HCT116 (cell line): ENCODE data around the gene ASCL3. TPM values are rescaled to one million over a fixed set of nuclear protein-coding genes. Genes with fewer than 3 reads are reported as not detected.
A peak's percentile ranks its signal among the peaks of the same experiment; 100 is the strongest.
"Not testable (repeated sequence)": the region's sequence is repeated elsewhere in the genome, so short reads cannot be mapped to it uniquely, and the experiment has no call there.

Experiments
- ATAC-seq: fragments of 200-7000 bp; cut with Tn5 transposase; 2 replicates; pipeline ENCODE4 v1.9.1; 2020; ENCODE audit warnings: mild to moderate bottlenecking, moderate library complexity
- BruUV-seq: library from RNA; stranded (reverse); fragments of 400-500 nt; replicated peaks from 2 replicates; lab custom pipeline; 2021; lab: Mats Ljungman, UMichigan
- CTCF ChIA-PET: fragments of 300-600 bp; sonication (Branson Sonifier 250); formaldehyde crosslinking; loops from one replicate; lab custom pipeline; 2021; ENCODE audit warnings: antibody characterized with exemption; lab: Charles Lee
- POLR2A ChIA-PET: fragments of 300-600, 350-600 bp; sonication (Branson Sonifier 250); formaldehyde crosslinking; loops from one replicate; lab custom pipeline; 2021; ENCODE audit warnings: antibody characterized with exemption; lab: Charles Lee
- RAD21 ChIA-PET, 2 experiments: fragments of 300-600 bp; sonication (Branson Sonifier 250); formaldehyde crosslinking; loops; one replicate each; lab custom pipeline; 2023; ENCODE audit warnings: low total read pairs in 2 of 2; ENCODE audit not compliant: uncharacterized antibody in 2 of 2, unreplicated experiment in 2 of 2, low non-redundant PET in 1 of 2; lab: Charles Lee
- DNase-seq: peaks from one replicate; pipeline ENCODE4 v3.0.0-alpha.2; 2010; ENCODE audit warnings: low read depth, low spot score
- H2AFZ ChIP-seq: fragments of 200-600 bp; shearing (Covaris generic), sonication (generic); 2 replicates; pipeline ENCODE4 v1.6.1; 2017; ENCODE audit warnings: low read depth, mixed run types, mixed read lengths, antibody characterized with exemption, low read length; ENCODE audit not compliant: poor library complexity, severe bottlenecking
- H3K27ac ChIP-seq: 2 replicates; pipeline ENCODE4 v1.5.1; 2012; ENCODE audit warnings: low read depth, low read length
- H3K27me3 ChIP-seq: fragments of 200-600 bp; sonication (generic); 2 replicates; pipeline ENCODE4 v1.6.1; 2016; ENCODE audit warnings: mixed run types, low read length, mixed read lengths; ENCODE audit not compliant: insufficient read depth
- H3K36me3 ChIP-seq, 2 experiments: fragments of 200-500 bp in 1 of 2; fragments of 200-600 bp in 1 of 2; sonication (Bioruptor generic) in 1 of 2; sonication (generic) in 1 of 2; 2 replicates each; pipeline versions ENCODE4 v1.5.1 to v1.6.1; 2014 to 2016; ENCODE audit warnings: low read length in 2 of 2, inconsistent platforms in 1 of 2, mixed read lengths in 1 of 2, mixed run types in 1 of 2; ENCODE audit not compliant: insufficient read depth in 2 of 2, control insufficient read depth in 1 of 2
- H3K4me1 ChIP-seq, 2 experiments: fragments of 200-600 bp in 1 of 2; sonication (generic) in 1 of 2; 2 replicates each; pipeline versions ENCODE4 v1.5.1 to v1.6.1; 2012 to 2017; ENCODE audit warnings: low read length in 2 of 2, inconsistent platforms in 1 of 2, mild to moderate bottlenecking in 1 of 2, mixed read lengths in 1 of 2, mixed run types in 1 of 2, moderate library complexity in 1 of 2; ENCODE audit not compliant: insufficient read depth in 2 of 2, control insufficient read depth in 1 of 2
- H3K4me2 ChIP-seq: fragments of 200-600 bp; sonication (generic); 2 replicates; pipeline ENCODE4 v1.6.1; 2017; ENCODE audit warnings: mixed run types, low read length, mixed read lengths
- H3K4me3 ChIP-seq, 2 experiments: fragments of 200-600 bp in 1 of 2; sonication (generic) in 1 of 2; replicated peaks in 1 of 2; 2 replicates each; pipeline ENCODE4 v1.5.1; 2011 to 2016; ENCODE audit warnings: low read length in 2 of 2, control low read depth in 1 of 2, low read depth in 1 of 2, mild to moderate bottlenecking in 1 of 2, mixed read lengths in 1 of 2, mixed run types in 1 of 2
- H3K79me2 ChIP-seq: fragments of 200-600 bp; sonication (generic); 2 replicates; pipeline ENCODE4 v1.6.1; 2017; ENCODE audit warnings: mild to moderate bottlenecking, mixed run types, low read length, moderate library complexity, mixed read lengths; ENCODE audit not compliant: insufficient read depth
- H3K9ac ChIP-seq: fragments of 200-600 bp; sonication (generic); 2 replicates; pipeline ENCODE4 v1.6.1; 2016; ENCODE audit warnings: low read length, mixed read lengths
- H3K9me2 ChIP-seq: fragments of 200-600 bp; sonication (generic), shearing (Covaris generic); 2 replicates; pipeline ENCODE4 v1.6.1; 2017; ENCODE audit warnings: mixed run types, mild to moderate bottlenecking, moderate library complexity; ENCODE audit not compliant: insufficient read depth
- H3K9me3 ChIP-seq, 2 experiments: fragments of 200-500 bp in 1 of 2; fragments of 200-600 bp in 1 of 2; sonication (Bioruptor generic) in 1 of 2; sonication (generic) in 1 of 2; 2 replicates each; pipeline ENCODE4 v1.6.1; 2014 to 2017; ENCODE audit warnings: low read length in 2 of 2, mixed read lengths in 2 of 2, inconsistent platforms in 1 of 2, low read depth in 1 of 2, mild to moderate bottlenecking in 1 of 2, mixed run types in 1 of 2, moderate library complexity in 1 of 2; ENCODE audit not compliant: control insufficient read depth in 1 of 2, insufficient read depth in 1 of 2
- H4K20me1 ChIP-seq: fragments of 200-600 bp; sonication (generic), shearing (Covaris generic); 2 replicates; pipeline ENCODE4 v1.6.1; 2017; ENCODE audit warnings: mixed run types, mild to moderate bottlenecking, moderate library complexity; ENCODE audit not compliant: insufficient read depth
- CTCF ChIP-seq, 3 experiments: fragments of 200-600 bp in 1 of 3; sonication (generic) in 1 of 3; IDR thresholded peaks in 2 of 3; conservative IDR thresholded peaks in 1 of 3; 2 replicates each; pipeline ENCODE4 v1.5.1; 2012 to 2017; ENCODE audit warnings: low read depth in 2 of 3, low read length in 2 of 3, antibody characterized with exemption in 1 of 3, borderline replicate concordance in 1 of 3, control low read depth in 1 of 3, mild to moderate bottlenecking in 1 of 3, mixed read lengths in 1 of 3, mixed run types in 1 of 3, moderate library complexity in 1 of 3; ENCODE audit not compliant: insufficient read depth in 1 of 3
- EZH2 ChIP-seq: fragments of 200-600 bp; sonication (generic); IDR thresholded peaks from 2 replicates; pipeline ENCODE4 v1.6.1; 2017; ENCODE audit warnings: antibody characterized with exemption, mixed run types
- EZH2phosphoT487 ChIP-seq: fragments of 200-600 bp; IDR thresholded peaks from 2 replicates; pipeline ENCODE4 v1.6.1; 2018; ENCODE audit warnings: antibody characterized with exemption, borderline replicate concordance
- MAX ChIP-seq: IDR thresholded peaks from 2 replicates; pipeline ENCODE4 v1.6.1; 2012
- POLR2AphosphoS5 ChIP-seq: IDR thresholded peaks from 2 replicates; pipeline ENCODE4 v1.6.1; 2011; ENCODE audit warnings: mild to moderate bottlenecking, low read depth, low read length, moderate library complexity
- SIN3A ChIP-seq: IDR thresholded peaks from 2 replicates; pipeline ENCODE4 v1.6.1; 2012; ENCODE audit warnings: low read depth
- TCF7L2 ChIP-seq: IDR thresholded peaks from 2 replicates; pipeline ENCODE4 v1.7.0; 2011; ENCODE audit warnings: borderline replicate concordance, inconsistent platforms; ENCODE audit not compliant: insufficient read depth, insufficient read length; ENCODE audit errors: extremely low read depth
- YY1 ChIP-seq: IDR thresholded peaks from 2 replicates; pipeline ENCODE4 v1.6.1; 2011; ENCODE audit warnings: low read length, low read depth, moderate library complexity, mild to moderate bottlenecking; ENCODE audit not compliant: insufficient replicate concordance; ENCODE audit errors: extremely low read depth
- ZNF274 ChIP-seq: fragments of 200-500 bp; sonication (Bioruptor generic); IDR thresholded peaks from 2 replicates; pipeline ENCODE4 v1.6.1; 2014; ENCODE audit warnings: mild to moderate bottlenecking, low read depth, low read length, inconsistent platforms
- intact Hi-C: fragments of 100-400 bp; cut with micrococcal nuclease; formaldehyde crosslinking; loops from 2 replicates; pipeline ENCODE4 v1.10.0; 2022
- total RNA-seq: library from RNA; stranded (reverse); gene quantifications from one replicate; pipeline ENCODE4 v1.2.1, GENCODE V29; 2021; ENCODE audit not compliant: unreplicated experiment
- TF ChIP-seq, protein P1 (sequence below): IDR thresholded peaks from 2 replicates; pipeline ENCODE4 v1.6.1; 2012

The ASCL3 gene
- total RNA-seq, 1 experiment from 2014 or later = not detected

DNA sequence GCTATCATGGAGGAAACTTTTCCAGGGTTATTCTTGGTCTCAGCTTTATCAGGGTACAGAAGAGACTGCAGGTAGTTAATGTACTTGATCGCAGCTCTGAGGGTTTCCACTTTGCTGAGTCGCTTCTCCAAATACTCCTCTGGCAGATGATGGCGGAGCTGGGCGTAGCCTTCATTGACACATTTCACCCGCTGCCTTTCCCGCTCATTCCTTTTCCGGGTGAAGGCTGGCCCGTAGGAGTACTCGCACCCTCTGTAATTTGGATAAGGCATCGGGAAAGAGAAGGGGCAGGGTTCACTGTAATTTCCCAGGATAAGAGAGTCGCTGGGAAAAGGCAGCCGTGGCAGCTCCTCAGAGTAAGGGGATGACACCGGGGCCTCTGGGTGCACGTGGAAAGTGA, 5.2 kb downstream of the ASCL3 start:
- Histone ChIP-seq H3K4me2 (no peak overlapping the region), H3K4me1 (peaks cover 12 to 16% of the 10 kb centered on the region in 2 experiments), H3K9ac (no peak overlapping the region), H3K9me2 (no peaks in the 10 kb centered on the region), H2AFZ (no peak overlapping the region), H4K20me1 (no peaks in the 10 kb centered on the region), H3K27ac (no peak overlapping the region), H3K79me2 (no peaks in the 10 kb centered on the region), H3K27me3 (no peaks in the 10 kb centered on the region), H3K9me3 (no peaks in the 10 kb centered on the region), H3K36me3 (no peaks in the 10 kb centered on the region), H3K4me3 (no peak overlapping the region)
- ATAC-seq = no peak
- CTCF ChIA-PET = no interaction called here
- BruUV-seq = no TSS peak
- POLR2A ChIA-PET = interaction anchor here (0.7 kb wide), 1 partner anchor 30 kb away, joined by 3 read pairs; no protein-coding TSS in a partner anchor
- intact Hi-C loops = no loop called here
- TF ChIP-seq CTCF (IDR thresholded peaks at IDR 0.05 in 2 of 3, conservative IDR thresholded peaks at IDR 0.05 in 1 of 3; ENCODE audit: borderline replicate concordance in 1 of 3, insufficient read depth in 1 of 3, low read depth in 2 of 3, low read length in 2 of 3) = no peak
- no peak for TF ChIP-seq EZH2
- TF ChIP-seq POLR2AphosphoS5 = no peak
- no peak for TF ChIP-seq EZH2phosphoT487
- TF ChIP-seq TCF7L2 = no peak
- no peak for TF ChIP-seq MAX
- RAD21 ChIA-PET = no interaction called here
- DNase-seq = no peak

DNA sequence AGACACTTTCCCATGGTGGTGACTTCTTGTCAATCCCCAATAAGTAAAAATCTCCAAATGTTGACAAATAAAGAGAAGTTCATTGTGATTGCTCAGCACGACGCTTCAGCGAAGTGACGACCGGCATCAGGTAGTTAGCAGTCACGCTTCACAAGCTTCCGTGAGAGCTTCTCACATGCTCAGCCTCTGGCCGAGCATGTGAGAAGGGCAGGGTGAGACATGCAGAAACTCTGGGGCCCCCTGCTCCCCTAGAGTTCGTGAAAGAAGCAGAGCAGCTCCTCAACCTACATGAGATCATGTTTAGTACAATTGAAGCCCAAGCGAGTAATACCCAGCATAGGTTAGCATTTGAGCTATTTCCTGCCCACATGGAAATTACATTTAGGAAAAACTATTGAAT, 5.7 kb downstream of the ASCL3 start:
- RAD21 ChIA-PET = no interaction called here
- Histone ChIP-seq H3K36me3 (no peaks in the 10 kb centered on the region), H3K4me1 (peaks cover 12 to 16% of the 10 kb centered on the region in 2 experiments), H4K20me1 (no peaks in the 10 kb centered on the region), H3K27ac (no peak overlapping the region), H3K9me2 (no peaks in the 10 kb centered on the region), H3K4me3 (no peak overlapping the region), H3K4me2 (no peak overlapping the region), H3K27me3 (no peaks in the 10 kb centered on the region), H3K9ac (no peak overlapping the region), H3K79me2 (no peaks in the 10 kb centered on the region), H3K9me3 (no peaks in the 10 kb centered on the region), H2AFZ (no peak overlapping the region)
- DNase-seq (no peak), ATAC-seq (no peak)
- POLR2A ChIA-PET = interaction anchor here (0.7 kb wide), 1 partner anchor 29 kb away, joined by 3 read pairs; no protein-coding TSS in a partner anchor
- intact Hi-C loops = no loop called here
- CTCF ChIA-PET = no interaction called here
- TF ChIP-seq POLR2AphosphoS5 (no peak), ZNF274 (no peak), SIN3A (no peak), YY1 (no peak)
- TF ChIP-seq, protein P1, sequence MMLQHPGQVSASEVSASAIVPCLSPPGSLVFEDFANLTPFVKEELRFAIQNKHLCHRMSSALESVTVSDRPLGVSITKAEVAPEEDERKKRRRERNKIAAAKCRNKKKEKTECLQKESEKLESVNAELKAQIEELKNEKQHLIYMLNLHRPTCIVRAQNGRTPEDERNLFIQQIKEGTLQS = no peak
- no TSS peak for BruUV-seq

- H3K36me3 ChIP-seq, DNase-seq, BruUV-seq, H3K27me3 ChIP-seq, H3K27ac ChIP-seq, ATAC-seq, H4K20me1 ChIP-seq, RAD21 ChIA-PET, H3K9me3 ChIP-seq, H3K9me2 ChIP-seq, H3K79me2 ChIP-seq, intact Hi-C loops: not testable (repeated sequence)
- peaks cover 12 to 18% of the 10 kb centered on the region in 2 experiments for H3K4me1 ChIP-seq
- H3K4me3 ChIP-seq = peak overlapping the region in 1 of 2 experiments; percentile 52; a peak in 1 of 4 replicates
- CTCF ChIA-PET = interaction anchor here (1.2 kb wide), 1 partner anchor 10 kb away, joined by 4 read pairs; no protein-coding TSS in a partner anchor
- peak overlapping the region; percentile 87 for H3K4me2 ChIP-seq
- POLR2A ChIA-PET = interaction anchor here (1.2 kb wide), 1 partner anchor 24 kb away, joined by 4 read pairs; no protein-coding TSS in a partner anchor
- H2AFZ ChIP-seq = peak overlapping the region; percentile 100
- 0 out of 2 replicates have a peak overlapping the region, but pooled peaks have one; percentile 42 for H3K9ac ChIP-seq
Measured at GRCh38 chr11:8935789-8936188, 7.0 kb downstream of the ASCL3 start.
